SIG-M5 (cell line): ENCODE results near the gene CCDC191.

ENCODE experiments used
- DNase-seq: peaks from one replicate; lab custom pipeline; 2025; lab: John Stamatoyannopoulos, UW

The CCDC191 gene

GRCh38 chr3:113966172-113966571 is 90.2 kb downstream of the CCDC191 start:
- DNase-seq: no peak

GRCh38 chr3:113963879-113964278 is 92.4 kb downstream of the CCDC191 start:
- no peak for DNase-seq

DNA sequence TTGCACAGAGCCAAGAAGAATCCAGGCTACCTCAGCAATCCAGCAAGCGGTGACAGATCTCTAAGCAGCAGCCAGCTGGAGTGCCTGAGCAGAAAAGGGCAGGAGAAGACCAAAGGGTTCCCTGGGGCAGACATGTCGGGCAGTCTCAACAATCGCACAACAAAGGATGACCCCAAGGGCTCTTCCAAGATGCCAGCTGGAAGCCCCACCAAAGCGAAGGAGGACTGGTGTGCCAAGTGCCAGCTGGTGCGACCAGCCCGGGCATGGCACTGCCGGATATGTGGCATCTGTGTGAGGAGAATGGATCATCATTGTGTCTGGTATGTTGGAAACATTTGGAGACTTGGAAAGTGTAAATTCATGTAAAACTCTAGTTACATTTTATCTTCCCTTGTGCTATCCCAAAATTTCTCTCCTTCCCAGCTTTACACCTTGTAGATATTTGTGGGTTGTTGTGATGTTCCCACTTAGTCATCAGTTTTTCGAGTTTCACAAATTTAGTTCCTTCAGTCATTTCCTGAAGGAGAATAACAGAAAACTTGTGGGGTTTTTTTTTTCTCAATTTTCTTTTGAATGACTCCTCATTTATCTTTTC is 102.1 kb downstream of the CCDC191 start:
- no peak for DNase-seq

DNA sequence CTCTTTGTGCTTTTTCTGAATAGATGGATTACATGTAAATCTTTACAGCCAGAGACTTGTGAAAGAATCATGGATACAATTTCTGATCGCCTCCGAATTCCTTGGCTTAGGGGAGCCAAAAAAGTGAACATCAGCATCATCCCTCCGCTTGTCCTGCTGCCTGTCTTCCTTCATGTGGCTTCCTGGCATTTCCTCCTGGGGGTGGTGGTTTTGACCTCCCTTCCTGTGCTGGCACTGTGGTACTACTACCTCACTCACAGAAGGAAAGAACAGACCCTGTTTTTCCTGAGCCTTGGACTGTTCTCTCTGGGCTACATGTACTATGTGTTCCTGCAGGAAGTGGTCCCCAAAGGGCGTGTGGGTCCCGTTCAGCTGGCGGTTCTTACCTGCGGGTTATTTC is 102.6 kb downstream of the CCDC191 start:
- DNase-seq: no peak

- no peak for DNase-seq
Observed at GRCh38 chr3:113952921-113953320, 103.4 kb downstream of the CCDC191 start.

GRCh38 chr3:113948015-113948917 is 108.1 kb downstream of the CCDC191 start:
- no peak for DNase-seq

DNA sequence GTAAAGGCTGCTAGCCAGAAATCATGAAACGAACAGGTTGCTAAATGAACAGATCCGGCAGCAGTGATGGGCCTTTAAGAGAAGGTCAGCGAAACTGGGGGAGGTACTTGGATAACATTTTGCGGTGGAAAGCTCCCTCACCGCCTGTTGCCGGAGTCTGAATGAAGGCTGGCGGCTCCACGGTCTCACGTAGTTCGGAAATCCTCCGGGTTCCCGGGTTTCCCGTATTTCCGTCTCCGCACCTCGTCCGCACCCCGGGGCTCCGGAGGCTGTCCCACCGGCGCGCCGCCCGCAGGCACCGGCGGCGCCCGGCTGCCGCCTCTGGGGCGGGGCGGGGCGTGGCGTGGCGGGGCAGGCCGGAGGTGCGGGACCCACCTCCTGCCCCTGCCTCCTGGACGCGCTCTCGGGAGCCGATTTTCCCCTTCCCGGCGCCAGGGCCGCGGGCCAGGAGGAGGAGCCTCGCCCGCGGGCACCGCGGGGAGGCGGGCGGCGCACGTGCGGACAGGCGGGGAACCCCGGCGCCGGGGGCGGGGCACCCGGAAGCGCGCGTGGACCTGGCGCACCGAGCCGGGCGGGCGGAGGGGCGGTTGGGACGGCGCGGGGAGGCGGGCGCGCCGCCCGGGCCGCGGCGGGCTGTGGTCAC is 108.8 kb downstream of the CCDC191 start, which contains the start of gene ZDHHC23:
Gene ZDHHC23, plus strand, starts transcription at position 642 of the 643 bp plus-strand sequence. CDS start 790 bp downstream, outside the sequence.
- DNase-seq: no peak

- DNase-seq: no peak
Observed at GRCh38 chr3:113946831-113947230, 109.5 kb downstream of the CCDC191 start.

- DNase-seq: no peak
Observed at GRCh38 chr3:113927556-113927955, 128.8 kb downstream of the CCDC191 start.

DNA sequence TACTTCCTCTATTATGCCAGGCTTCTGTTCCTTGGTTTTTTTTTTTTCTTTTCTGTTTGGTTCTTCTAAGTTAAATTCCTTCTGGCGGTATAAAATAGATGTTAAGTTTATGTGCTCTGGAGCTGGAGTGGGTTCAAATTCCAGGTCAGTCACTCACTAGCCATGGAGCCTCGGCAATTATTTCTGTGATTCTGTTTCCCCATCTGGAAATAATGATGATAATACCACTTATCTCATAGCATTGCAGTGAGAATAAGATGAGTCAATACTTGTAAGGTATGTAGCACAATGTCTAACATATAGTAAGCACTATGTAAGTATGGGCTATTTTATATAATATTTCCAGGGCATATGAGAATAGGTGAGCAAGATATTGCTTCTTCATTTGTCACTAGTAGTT is 141.7 kb downstream of the CCDC191 start:
- DNase-seq: no peak
